DND-41 (cell line): ENCODE measurements around the gene NAB2.

Source experiments
- ATAC-seq: fragments of 200-7000 bp; cut with Tn5 transposase; 3 replicates; pipeline ENCODE4 v1.9.1; 2021; ENCODE audit warnings: low read depth; ENCODE audit not compliant: insufficient read depth
- DNase-seq: peaks from one replicate; pipeline ENCODE4 v3.0.0-alpha.2; 2020
- H2AFZ ChIP-seq: 2 replicates; pipeline ENCODE4 v1.6.0; 2012; ENCODE audit warnings: low read depth, low read length
- H3K27ac ChIP-seq: 2 replicates; pipeline ENCODE4 v1.5.1; 2012; ENCODE audit warnings: low read length, inconsistent platforms
- H3K27me3 ChIP-seq: fragments of 200-600 bp; sonication (generic); 2 replicates; pipeline ENCODE4 v1.6.0; 2012; ENCODE audit warnings: low read length, mild to moderate bottlenecking, inconsistent platforms; ENCODE audit not compliant: insufficient read depth, poor library complexity
- H3K36me3 ChIP-seq: 2 replicates; pipeline ENCODE4 v1.5.1; 2012; ENCODE audit warnings: low read length, inconsistent platforms; ENCODE audit not compliant: insufficient read depth
- H3K4me1 ChIP-seq: 2 replicates; pipeline ENCODE4 v1.5.1; 2012; ENCODE audit warnings: mild to moderate bottlenecking, low read length; ENCODE audit not compliant: insufficient read depth
- H3K4me2 ChIP-seq: 2 replicates; pipeline ENCODE4 v1.6.0; 2012; ENCODE audit warnings: mild to moderate bottlenecking, moderate library complexity, low read length, inconsistent platforms; ENCODE audit not compliant: insufficient read depth
- H3K4me3 ChIP-seq, 2 experiments: fragments of 200-600 bp in 1 of 2; shearing (Covaris generic) in 1 of 2; 2 replicates each; pipeline ENCODE4 v1.5.1; 2012 to 2016; ENCODE audit warnings: inconsistent platforms in 2 of 2, low read length in 2 of 2, mild to moderate bottlenecking in 2 of 2, low read depth in 1 of 2, moderate library complexity in 1 of 2
- H3K79me2 ChIP-seq: 2 replicates; pipeline ENCODE4 v1.6.0; 2012; ENCODE audit warnings: low read length, inconsistent platforms; ENCODE audit not compliant: insufficient read depth
- H3K9ac ChIP-seq: 2 replicates; pipeline ENCODE4 v1.6.0; 2012; ENCODE audit warnings: low read depth, mild to moderate bottlenecking, inconsistent platforms, low read length, moderate library complexity
- H3K9me3 ChIP-seq: 2 replicates; pipeline ENCODE4 v1.5.1; 2012; ENCODE audit warnings: low read length, moderate library complexity, mild to moderate bottlenecking, inconsistent platforms; ENCODE audit not compliant: insufficient read depth, severe bottlenecking
- H4K20me1 ChIP-seq: 2 replicates; pipeline ENCODE4 v1.6.0; 2012; ENCODE audit warnings: low read length; ENCODE audit not compliant: insufficient read depth
- CTCF ChIP-seq: IDR thresholded peaks from 2 replicates; pipeline ENCODE4 v1.5.1; 2012; ENCODE audit warnings: borderline replicate concordance, low read length, moderate library complexity, mild to moderate bottlenecking; ENCODE audit not compliant: poor library complexity, severe bottlenecking; ENCODE audit errors: extremely low read depth
- EZH2 ChIP-seq: IDR thresholded peaks from 3 replicates; pipeline ENCODE4 v1.6.1; 2012; ENCODE audit warnings: borderline replicate concordance, low read depth, mild to moderate bottlenecking, moderate library complexity, low read length, inconsistent platforms; ENCODE audit not compliant: severe bottlenecking

The NAB2 gene

GRCh38 chr12:57042695-57043094 is 46.2 kb upstream of the NAB2 start:
- no peak for TF ChIP-seq EZH2
- Histone ChIP-seq H3K27me3 (no peaks in the 10 kb centered on the region), H3K4me3 (no peak overlapping the region), H3K36me3 (no peaks in the 10 kb centered on the region), H2AFZ (no peak overlapping the region), H3K4me1 (peaks cover 20% of the 10 kb centered on the region), H3K4me2 (no peak overlapping the region), H4K20me1 (no peaks in the 10 kb centered on the region), H3K27ac (no peak overlapping the region), H3K79me2 (no peaks in the 10 kb centered on the region), H3K9ac (no peak overlapping the region), H3K9me3 (no peaks in the 10 kb centered on the region)
- DNase-seq = no peak
- no peak for ATAC-seq

- Histone ChIP-seq H3K36me3 (no peaks in the 10 kb centered on the region), H3K4me1 (peaks cover 34% of the 10 kb centered on the region), H3K4me2 (no peak overlapping the region), H4K20me1 (no peaks in the 10 kb centered on the region), H3K27ac (no peak overlapping the region), H2AFZ (no peak overlapping the region), H3K9ac (no peak overlapping the region), H3K9me3 (no peaks in the 10 kb centered on the region), H3K4me3 (no peak overlapping the region), H3K27me3 (no peaks in the 10 kb centered on the region), H3K79me2 (no peaks in the 10 kb centered on the region)
- no peak for DNase-seq
- no peak for TF ChIP-seq CTCF
- TF ChIP-seq EZH2 = no peak
- no peak for ATAC-seq
Observed at GRCh38 chr12:57044468-57044867, 44.4 kb upstream of the NAB2 start.

- Histone ChIP-seq H3K27ac (no peak overlapping the region), H4K20me1 (no peaks in the 10 kb centered on the region), H3K9ac (no peak overlapping the region), H3K4me3 (no peak overlapping the region), H3K9me3 (no peaks in the 10 kb centered on the region), H3K27me3 (no peaks in the 10 kb centered on the region), H3K4me1 (peaks cover 34% of the 10 kb centered on the region), H3K4me2 (no peak overlapping the region), H3K36me3 (no peaks in the 10 kb centered on the region), H3K79me2 (no peaks in the 10 kb centered on the region), H2AFZ (no peak overlapping the region)
- no peak for TF ChIP-seq CTCF
- TF ChIP-seq EZH2 = no peak
- DNase-seq (no peak), ATAC-seq (no peak)
Observed at GRCh38 chr12:57044889-57045288, 44.0 kb upstream of the NAB2 start.

- H3K27ac ChIP-seq = peak overlapping the region; percentile 81
- DNase-seq = no peak
- no peak for TF ChIP-seq EZH2
- TF ChIP-seq CTCF = no peak
- H3K4me2 ChIP-seq = peak overlapping the region; percentile 54
- H4K20me1 ChIP-seq = no peaks in the 10 kb centered on the region
- H3K4me1 ChIP-seq = peaks cover 34% of the 10 kb centered on the region
- H3K9me3 ChIP-seq = no peaks in the 10 kb centered on the region
- H3K9ac ChIP-seq = no peak overlapping the region
- 0 out of 2 replicates have a peak overlapping the region, but pooled peaks have one; percentile 27 for H2AFZ ChIP-seq
- H3K27me3 ChIP-seq = no peaks in the 10 kb centered on the region
- no peaks in the 10 kb centered on the region for H3K79me2 ChIP-seq
- no peak for ATAC-seq
- H3K4me3 ChIP-seq = no peak overlapping the region
- H3K36me3 ChIP-seq = no peaks in the 10 kb centered on the region
Observed at GRCh38 chr12:57046086-57046791, 42.7 kb upstream of the NAB2 start.
